Activated T-cell treated with anti-CD3 and anti-CD28 coated beads for 4 hours (primary cell): Measurements from ENCODE around the gene CDK5.

Experiments used
- DNase-seq: peaks from one replicate; pipeline ENCODE4 v3.0.0-alpha.2; 2020

Gene CDK5

DNA sequence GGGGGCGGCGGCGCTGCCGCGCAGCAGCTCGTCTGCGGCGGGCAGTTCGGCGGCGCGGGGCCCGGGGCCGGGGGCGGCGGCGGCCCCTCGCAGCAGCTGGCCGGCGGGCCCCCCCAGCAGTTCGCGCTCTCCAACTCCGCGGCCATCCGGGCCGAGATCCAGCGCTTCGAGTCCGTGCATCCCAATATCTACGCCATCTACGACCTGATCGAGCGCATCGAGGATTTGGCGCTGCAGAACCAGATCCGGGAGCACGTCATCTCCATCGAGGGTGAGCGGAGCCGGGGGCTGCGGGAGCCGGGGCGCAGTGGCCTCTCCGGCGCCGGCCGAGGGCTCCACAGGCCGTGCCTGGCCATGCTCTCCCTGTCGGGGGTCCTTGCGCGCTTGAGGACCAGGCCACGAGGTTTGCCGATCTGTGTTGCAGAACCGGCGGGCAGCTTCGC is 29.1 kb upstream of the CDK5 start:
- no peak for DNase-seq

DNA sequence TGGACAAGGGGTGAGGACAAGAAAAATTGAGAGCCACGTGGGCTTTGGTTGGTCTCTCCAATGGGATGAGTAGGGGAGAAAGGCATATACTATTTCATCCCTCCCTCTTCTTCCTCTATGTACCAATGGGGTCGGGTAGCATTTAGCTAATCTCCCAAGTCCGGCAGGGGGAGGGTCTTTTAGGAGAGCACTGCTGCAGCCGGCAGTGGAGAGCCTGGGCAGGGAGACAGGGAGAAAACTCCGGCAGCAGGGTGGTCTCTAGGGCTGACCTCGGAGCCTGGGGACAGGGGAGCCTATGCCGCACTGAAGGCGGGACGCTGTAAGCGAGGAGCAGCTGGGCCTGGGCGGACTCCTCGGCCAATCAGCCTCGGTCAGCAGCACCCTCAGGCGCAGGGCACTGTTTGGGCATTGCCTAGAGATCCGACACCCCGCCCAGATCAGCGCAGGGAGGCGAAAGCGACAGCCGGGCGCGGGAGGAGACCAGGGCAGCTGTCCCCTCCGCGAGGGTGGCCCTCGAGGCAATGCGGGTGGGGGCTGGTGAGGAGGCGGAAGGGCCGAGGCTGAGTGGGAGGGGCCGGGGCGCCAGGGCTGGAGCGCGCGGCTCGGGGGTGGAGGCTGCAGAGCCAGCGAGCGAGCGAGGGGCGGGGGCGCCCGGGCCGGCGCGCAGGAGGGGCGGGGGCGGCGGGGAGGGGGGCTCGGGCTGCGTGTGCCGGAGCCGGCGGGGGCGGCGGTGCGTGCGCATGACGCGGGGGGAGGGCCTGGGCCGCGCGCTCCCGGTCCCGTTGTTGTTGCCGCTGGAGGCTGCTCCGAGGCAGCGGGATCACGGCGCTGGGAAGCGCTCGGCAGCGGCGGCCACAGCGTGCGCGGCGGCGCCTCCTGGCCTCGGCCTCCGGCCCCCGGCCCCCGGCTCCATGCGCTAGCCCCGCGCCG is 28.3 kb upstream of the CDK5 start, which contains the start of gene AGAP3:
TSS of gene AGAP3 (plus strand) at position 785 of the 930 bp plus-strand sequence. CDS start 267 bp downstream, outside the sequence.
- DNase-seq: peak; percentile 59

DNA sequence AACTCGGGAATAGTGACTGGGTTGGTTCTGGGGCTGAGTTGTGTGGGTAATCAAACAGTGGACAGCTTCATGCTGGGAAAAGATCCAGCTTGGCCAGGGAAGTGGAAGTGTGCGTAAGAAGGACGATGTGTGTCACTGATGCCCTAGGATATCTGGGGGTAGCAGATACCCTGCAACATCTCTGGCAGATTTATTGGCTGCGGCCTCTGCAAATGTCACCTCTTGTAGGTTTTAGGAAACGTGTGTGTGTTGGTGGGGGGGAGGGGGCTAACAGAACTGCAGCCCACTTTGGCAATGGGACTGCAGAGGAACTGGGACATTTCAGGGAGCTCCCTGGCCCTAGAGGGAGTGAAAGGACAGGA is 27.6 kb upstream of the CDK5 start:
- DNase-seq: no peak

DNA sequence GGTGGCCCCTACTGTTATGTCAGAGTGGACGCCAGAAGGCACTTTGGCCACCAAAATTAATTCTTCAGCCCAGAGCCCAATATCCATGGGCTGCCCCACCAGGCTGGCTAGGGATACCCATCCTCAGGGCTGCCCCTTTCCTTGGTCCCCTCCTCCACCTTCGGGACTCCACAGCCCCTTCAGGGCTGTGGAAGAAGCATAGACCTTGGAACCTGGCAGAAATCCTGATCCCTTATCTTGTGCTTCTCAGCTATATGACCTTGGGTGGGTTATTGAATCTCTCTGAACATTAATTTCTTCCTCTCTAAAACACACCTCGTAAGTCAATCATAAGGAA is 26.1 kb upstream of the CDK5 start:
- DNase-seq: no peak

DNA sequence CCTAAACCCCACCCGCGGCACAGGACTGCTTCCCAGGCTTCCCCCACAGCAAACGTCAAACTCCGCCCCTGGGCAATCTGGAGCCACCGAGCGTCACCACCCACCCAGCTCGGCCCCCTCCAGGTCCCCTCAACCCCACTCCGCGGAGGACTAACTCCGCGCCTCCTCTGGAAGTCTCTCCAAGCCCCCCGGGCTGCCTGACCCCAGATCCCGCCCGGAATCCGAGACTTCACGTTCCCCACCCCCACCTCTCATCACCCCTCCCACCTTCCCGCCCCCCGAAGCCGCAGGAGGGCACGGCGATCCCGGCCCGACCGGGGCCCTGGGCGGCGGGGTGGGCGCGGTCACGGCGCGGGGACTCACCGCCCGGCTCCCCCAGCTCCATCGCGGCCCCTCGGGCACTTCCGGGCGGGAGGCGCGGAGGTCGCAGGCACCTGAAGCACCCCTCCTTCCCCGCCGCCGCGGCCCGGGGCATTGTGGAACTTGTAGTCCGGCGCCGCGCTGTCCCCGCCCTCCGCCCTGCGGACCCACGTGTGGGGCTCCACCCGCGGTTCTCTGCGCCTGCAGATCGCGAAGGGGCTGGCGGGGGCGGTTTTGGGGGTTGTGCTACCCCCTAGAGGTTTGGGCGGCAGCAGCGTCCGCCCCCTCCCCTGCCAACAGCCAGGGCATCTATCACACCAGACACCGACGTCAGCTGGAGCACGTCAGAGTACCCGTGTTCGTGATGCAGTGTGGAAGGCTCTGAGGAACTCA is 25.6 kb upstream of the CDK5 start, which contains the start of gene TMUB1:
TSS of gene TMUB1 (minus strand) at position 423 of the 753 bp plus-strand sequence. CDS start 930 bp downstream, outside the sequence.
- peak; percentile 78 for DNase-seq

DNA sequence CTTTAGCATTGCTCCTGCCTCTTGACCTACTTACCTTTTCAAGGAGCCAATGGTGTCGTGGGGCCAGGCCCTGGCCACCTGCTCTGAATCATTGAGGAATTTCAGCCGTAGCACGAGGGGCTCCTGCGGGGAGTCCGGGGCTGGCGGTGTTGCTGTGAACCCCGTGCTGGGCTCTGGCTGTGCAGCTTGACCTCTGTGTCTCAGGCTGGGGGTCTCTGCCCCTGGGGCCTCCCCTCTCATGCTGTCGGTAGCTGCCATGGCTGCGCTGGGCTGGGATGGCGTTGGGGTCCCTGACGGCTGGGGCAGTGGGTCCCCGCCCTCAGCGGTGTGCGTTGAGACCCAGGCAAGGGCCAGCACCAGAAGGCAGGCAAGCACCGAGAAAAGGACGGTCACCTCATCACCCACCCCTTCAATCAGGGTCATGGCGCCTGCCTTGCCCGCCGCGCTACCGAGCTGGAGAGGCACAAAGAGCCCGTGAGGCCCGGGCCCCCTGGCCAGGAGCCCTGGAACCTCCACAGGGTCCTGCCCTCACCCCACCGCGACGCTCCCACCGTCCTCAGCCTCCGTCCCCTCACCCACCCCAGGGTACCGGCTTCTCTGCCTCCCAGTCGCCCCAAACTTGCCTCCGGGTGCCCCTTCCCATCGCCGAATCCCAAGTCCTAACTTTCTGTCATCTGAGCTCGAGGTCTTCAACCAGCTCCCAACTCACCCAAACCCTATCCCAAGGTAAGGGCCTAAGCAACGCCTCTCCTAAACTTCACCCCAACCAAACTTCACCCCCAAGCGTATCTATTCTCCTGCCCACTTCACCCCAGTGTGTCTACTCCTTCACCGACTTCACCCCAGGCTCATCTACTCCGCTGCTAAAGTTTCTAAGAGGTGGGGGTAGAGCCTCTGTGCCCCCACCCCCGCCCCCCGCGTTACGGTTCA is 24.7 kb upstream of the CDK5 start:
- DNase-seq: no peak

DNA sequence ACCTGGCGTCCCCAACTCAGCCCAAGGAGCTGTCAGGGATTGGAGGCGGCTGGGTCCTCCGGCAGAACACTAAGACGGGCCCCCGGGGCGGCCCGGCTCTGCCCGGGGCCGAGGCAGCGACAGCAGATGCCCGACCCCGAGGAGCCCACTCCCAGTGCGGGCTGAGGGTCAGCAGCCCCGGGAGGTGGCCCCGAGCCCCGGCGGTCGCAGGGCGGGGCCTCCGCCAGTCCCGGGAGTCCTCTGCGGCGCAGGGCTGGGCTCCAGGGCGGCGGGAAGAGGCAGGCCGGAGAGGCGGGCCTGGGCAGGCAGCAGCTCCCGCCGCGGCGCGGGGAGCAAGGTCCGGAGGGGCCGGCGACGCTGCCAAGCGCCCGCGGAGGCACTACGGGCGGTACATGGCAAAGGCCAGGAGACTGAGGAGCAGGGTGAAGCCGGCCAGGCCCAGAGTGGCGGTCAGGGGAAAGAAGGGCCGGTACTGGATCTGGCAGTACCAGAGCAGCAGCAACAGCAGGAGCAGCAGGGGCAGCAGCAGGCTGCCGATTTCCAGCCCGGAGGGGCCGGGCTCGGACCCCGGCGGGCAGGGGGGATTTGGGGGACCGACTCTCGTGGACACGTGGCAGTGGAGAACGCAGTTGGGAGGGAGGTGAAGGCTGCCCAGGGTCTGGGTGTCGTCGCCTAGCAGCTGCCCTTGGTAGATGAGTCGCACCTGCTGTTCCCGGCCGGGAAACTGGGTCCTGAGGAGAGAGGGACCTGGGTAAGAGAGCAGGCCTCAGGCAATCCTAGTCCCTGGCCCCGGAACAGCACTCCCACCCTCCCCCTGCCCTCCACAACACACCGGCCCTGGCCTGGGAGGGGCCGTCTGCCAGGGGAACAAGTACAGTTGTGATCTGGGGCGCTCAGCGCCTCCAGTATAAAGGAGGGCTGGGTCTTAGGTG is 23.7 kb upstream of the CDK5 start:
- no peak for DNase-seq

DNA sequence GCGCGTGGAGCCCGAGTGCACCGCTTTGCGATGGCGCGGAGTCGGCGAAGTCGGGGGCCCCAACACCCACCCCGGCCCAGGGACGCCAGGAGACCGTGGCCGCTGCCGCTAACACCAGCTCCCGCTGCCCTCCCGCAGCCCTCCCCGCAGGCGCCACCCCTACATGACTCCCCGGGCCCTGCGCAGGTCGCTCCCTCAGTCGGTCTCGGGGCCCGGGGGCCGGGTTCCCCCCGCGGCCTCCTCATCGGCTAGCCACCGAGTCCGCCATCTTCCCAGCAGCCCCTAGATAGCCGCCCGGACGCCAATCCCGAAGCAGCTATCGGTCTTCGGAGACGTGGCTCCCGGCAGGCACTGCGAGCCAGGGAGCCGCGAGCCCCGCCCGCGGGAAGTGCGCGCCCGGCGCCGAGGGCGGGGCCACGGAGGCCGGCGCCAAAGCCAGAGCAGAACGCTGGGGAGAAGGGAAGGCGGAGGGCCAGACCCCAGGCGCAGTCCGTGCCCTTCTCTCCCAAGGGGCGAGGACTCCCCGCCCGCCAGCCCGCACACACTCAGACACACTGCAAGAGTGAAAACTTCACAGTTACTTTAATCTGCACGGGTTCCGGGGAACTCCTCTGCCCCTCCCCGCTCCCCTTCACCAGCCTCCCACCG is 22.9 kb upstream of the CDK5 start, which contains the start of gene FASTK:
TSS of gene FASTK (minus strand) at position 288 of the 648 bp plus-strand sequence. CDS start at position 245, 43 bp downstream.
- DNase-seq: peak; percentile 75

DNA sequence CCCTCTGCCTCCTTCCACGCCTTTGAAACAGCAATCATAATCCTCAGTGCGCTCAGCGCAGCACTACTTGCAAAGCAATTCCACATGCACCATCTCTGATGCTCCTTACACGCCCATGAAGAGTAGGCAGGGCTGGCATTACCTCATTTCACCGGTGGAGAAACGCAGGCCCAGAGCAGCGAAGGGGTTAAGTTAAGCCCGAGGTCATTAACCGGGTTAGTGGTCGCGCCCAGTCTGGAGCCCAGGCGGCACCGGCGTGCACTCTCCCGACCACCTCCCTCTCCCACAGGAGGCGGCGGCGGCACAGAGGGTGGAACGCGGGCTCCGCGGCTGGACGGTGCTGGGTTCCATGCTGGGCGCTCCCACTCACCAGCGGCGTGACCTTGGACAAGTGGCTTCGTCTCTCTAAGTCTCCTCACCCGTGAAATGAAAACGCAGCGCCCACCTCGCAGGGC is 22.4 kb upstream of the CDK5 start:
- no peak for DNase-seq

DNA sequence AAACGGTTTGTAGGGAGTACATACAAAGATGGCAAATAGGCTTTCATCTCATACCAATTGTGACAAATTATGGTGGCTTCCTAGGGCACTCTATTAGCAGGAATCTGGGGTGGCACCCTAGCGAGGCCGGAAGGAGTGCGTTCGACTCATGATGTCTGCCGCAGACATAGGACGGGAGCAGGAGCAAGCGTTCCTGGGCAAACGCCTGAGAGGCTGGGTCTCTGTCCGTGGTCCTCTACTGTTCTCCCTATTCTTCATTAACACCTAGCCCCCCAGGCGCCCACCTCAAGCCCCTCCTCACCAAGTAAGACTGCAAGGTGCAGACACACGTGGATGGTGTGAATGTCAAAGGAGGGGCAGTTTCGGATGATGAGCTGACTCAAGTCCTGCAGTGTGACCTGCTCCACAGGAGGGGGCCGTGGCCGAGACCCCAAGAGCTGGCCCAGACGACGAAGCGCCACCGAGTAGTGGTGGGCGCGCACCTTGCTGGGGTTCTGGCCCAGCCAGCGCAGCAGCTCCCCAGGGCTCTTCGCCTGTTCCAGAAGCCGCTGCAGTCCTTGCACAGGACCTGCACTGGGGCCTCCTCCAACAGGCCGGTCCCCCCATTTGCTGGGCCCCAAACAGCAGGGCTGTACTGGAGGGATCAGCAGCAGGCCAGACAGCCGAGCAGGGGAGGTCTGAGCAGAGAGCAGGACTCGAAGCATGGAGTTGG is 21.7 kb upstream of the CDK5 start:
- DNase-seq: no peak

DNA sequence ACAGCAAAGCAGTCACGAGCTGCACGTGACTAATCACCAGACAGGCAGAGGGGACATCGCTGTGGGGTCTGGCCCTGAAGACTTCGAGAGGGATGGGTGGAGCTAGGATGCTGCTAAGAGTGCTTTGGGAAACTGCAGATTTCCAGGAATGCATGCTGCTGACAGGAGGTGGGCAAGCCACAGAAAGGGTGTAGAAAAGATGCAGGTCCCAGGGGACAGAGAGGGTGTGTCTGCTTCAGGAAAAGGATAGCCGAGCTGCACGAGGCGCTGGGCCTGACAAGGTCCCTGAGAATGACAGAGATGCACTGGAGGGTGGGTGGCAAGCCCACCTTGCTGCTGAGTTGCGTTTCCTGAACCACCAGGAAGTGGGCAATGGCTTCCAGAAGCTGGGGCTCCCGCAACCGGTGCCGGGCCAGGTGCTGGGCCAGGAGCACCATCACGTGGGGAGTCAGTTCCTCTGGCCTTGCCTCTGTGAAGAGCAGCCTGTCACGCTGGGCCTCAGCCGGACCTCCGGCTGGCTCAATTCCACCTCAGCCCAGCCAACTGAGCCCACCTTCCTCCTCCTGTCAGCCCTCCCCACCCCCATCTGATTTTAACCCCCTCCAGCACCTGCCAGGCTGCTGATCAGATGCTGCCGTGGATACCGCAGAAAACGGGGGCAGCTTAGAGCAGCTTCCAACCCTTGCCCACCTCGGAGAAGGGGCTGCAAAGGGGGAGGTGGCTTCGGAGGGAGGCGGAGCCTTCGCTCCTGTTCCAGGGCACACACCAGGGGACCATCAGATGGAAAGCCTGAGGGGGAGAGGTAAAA is 20.7 kb upstream of the CDK5 start:
- no peak for DNase-seq

DNA sequence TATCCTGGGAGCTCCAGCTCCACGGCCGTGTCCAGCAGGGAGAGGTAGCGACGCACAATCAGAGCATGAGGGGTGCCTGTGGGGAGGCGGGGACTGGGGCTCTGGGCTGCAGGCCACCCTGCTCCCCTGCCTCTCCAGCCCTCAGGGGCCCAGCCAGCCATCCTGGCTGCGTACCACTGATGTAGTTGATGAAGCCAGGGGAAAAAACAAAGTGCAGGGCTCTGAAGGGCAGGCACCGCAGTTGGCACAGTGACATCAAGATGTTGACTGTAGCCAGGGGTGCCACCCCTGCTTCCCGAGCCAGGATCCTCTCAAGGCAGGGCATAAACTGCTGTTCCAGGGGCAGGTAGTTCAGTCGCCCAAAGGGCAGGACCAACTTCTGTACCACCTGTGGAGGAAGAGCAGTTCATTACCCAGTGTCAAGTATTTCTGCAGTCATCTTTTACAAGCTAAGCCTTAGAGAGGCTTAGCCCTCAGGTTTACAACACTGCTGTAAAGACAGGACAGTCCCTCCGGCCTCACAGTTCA is 20.1 kb upstream of the CDK5 start:
- no peak for DNase-seq

DNA sequence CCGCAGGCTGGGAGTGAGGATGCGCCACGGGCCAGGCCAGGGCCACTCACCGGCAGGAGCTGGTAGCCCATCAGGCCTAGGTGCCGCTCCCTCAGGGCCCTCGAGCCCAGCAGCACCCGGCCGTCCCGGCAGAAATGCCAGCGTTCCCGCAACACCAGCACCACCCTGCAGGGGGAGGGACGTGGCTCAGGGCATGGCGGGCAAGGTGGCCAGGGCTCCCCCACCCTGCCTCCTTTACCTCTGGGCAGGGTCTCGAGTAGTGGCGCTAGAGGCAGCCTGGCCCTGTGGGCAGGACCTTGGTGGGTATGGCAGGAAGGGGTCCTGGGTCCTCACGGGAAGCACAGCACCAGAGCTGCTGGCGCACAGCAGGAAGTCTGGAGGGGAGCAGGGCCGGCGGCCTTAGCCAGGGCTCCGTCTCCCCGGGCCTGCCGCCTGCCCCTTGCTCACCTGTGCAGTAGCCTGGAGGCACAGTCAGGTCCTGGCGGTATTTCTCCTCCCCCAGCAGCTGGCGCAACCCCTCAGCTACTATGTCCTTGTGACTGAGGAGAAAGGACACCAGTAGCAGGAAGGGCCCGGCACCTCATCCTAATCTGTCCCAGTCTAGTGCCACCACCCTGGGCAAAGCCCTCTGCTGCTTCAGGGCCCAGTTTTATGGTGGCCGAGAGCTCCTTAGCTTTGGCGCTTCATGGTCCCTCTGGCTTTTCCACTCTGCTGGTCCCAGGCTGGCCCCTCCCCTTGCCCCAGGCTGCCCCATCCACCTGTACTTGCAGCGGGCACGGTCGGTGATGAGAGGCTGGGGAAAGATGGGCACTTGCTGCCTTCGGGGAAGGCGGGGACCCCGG is 19.4 kb upstream of the CDK5 start:
- DNase-seq: no peak

DNA sequence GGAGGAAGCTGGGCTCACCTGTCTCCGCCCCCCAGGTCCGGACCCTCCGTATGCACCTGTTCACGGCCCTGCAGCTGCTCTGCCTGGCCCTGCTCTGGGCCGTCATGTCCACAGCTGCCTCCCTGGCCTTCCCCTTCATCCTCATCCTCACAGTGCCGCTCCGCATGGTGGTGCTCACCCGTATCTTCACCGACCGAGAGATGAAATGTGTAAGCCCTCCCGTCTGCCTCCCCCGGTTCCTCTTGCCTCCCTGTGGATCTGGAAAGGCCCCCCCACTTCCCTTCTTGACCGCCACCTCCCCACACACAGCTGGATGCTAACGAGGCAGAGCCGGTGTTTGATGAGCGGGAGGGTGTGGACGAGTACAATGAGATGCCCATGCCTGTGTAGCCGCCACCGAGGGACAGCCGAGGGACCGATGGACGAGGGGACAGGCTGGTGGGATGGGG is 18.3 kb upstream of the CDK5 start:
- no peak for DNase-seq

DNA sequence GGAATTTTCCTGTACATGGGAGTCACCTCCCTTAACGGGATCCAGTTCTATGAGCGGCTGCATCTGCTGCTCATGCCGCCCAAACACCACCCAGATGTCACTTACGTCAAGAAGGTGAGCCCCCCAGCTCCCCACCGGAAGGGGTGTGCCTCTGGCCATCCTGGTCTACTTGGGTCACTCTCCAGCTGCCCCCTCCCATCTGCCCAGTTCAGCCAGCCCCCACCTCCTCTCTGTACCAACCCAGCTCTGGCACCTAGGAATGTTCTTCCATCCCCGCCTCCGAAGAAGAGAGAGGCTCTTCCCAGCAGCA is 17.9 kb upstream of the CDK5 start:
- DNase-seq: no peak

DNA sequence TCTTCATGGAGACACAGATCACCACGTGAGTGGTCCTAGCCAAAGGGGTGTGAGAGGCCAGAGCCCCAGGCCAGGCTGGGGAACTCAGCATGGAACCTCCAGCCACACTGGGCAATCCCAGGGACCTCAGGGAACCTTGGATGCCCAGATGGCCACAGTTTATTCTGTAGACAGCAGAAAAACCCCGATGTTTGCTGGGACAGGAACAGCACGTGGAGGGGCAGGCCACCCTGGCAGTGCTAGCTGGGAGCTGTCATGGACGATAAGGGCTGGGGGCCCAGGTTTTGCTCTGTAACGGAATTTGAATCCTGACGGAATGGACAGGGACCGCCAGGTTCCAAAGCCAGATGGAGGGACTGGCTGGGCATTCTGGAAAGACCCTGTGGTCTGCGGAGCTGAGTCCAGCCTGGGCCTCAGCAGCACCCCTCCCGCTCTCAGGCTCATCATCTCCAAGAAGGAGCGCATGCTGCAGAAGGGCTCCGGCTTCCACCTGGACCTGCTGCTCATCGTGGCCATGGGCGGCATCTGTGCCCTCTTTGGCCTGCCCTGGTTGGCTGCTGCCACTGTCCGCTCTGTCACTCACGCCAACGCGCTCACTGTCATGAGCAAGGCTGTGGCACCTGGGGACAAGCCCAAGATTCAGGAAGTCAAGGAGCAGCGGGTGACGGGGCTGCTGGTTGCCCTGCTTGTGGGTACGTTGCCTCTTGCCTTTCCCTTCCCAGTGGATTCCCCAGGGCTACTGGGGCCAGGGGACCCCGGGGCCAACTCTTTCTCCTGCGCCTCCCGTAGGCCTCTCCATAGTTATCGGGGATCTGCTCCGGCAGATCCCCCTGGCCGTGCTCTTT is 17.3 kb upstream of the CDK5 start:
- DNase-seq: no peak

DNA sequence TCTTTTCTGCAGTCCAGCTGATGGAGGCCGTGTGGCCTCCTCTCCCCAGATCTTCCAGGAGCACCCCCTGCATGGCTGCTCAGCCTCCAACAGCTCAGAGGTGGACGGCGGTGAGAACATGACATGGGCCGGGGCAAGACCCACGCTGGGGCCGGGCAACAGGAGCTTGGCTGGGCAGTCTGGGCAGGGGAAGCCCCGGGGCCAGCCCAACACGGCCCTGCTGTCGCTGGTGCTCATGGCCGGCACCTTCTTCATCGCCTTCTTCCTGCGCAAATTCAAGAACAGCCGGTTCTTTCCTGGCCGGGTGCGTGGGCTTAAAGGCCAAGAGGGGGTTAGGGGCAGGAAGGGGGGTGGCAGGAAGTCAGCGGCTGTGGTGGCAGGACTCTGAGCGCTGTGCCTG is 16.3 kb upstream of the CDK5 start:
- DNase-seq: no peak
